ENCODE data around the gene ABI1. TPM values are rescaled to one million over a fixed set of nuclear protein-coding genes. Genes with fewer than 3 reads are reported as not detected.

The ABI1 gene
- total and polyA plus RNA-seq, 9 of the 15 experiments (the other 6 are each of a cell fraction or from before 2014, with no cell fraction given), result 22.1 to 52.3 (median 39.0) TPM

- TF ChIP-seq CTCF (IDR thresholded peaks at IDR 0.05 in 2 of 3, conservative IDR thresholded peaks at IDR 0.05 in 1 of 3; ENCODE audit: insufficient read depth in 2 of 3, low read depth in 1 of 3, low read length in 3 of 3) (no peak), EHMT2 (IDR thresholded peaks at IDR 0.05) (no peak), ELK1 (CRISPR knock-in tag; IDR thresholded peaks at IDR 0.05) (no peak), NELFE (IDR thresholded peaks at IDR 0.05; ENCODE audit: insufficient read depth, insufficient read length) (no peak), DACH1 (IDR thresholded peaks at IDR 0.05; ENCODE audit: partially characterized antibody) (no peak), ELF2 (CRISPR knock-in tag; IDR thresholded peaks at IDR 0.05) (peak; percentile 31; the same call in 1 of the 2 replicates), ZNF77 (CRISPR knock-in tag; IDR thresholded peaks at IDR 0.05) (no peak), RBM34 (IDR thresholded peaks at IDR 0.05; ENCODE audit: borderline replicate concordance, insufficient read depth, low read length) (no peak), ATF2 (CRISPR knock-in tag; IDR thresholded peaks at IDR 0.05) (no peak), NFE2 (IDR thresholded peaks at IDR 0.05; ENCODE audit: low read depth) (no peak), SOX6 (IDR thresholded peaks at IDR 0.05) (no peak), GATAD2A (IDR thresholded peaks at IDR 0.05) (no peak), PURB (CRISPR knock-in tag; IDR thresholded peaks at IDR 0.05; ENCODE audit: low read depth) (no peak), SIRT6 (IDR thresholded peaks at IDR 0.05; ENCODE audit: low read depth, low read length) (no peak), ZNF830 (CRISPR knock-in tag; IDR thresholded peaks at IDR 0.05) (no peak), TGIF2 (CRISPR knock-in tag; IDR thresholded peaks at IDR 0.05) (no peak), MEIS2 (IDR thresholded peaks at IDR 0.05; ENCODE audit: partially characterized antibody) (no peak), ZNF253 (CRISPR knock-in tag; conservative IDR thresholded peaks at IDR 0.05) (no peak), PREB (CRISPR knock-in tag; IDR thresholded peaks at IDR 0.05) (no peak), ZNF79 (CRISPR knock-in tag; IDR thresholded peaks at IDR 0.05; ENCODE audit: low read depth) (no peak), CBX5 (IDR thresholded peaks at IDR 0.05; ENCODE audit: borderline replicate concordance, low read depth) (no peak), RBBP5 (IDR thresholded peaks at IDR 0.05; ENCODE audit: borderline replicate concordance, insufficient read depth, low read length, poor library complexity, severe bottlenecking) (peak; percentile 63)
These were observed at the start of gene ABI1 (continued) for GRCh38 chr10:26860443-26861204.
